Left forelimb (tissue), 1 donor: Measurements from ENCODE around the gene OR4L1.
"Not testable (repeated sequence)": the region's sequence is repeated elsewhere in the genome, so short reads cannot be mapped to it uniquely, and the experiment has no call there.

ENCODE experiments used
- DNase-seq: peaks from one replicate; pipeline ENCODE4 v3.0.0-alpha.2; 2018; ENCODE audit warnings: low spot score

The OR4L1 gene, protein sequence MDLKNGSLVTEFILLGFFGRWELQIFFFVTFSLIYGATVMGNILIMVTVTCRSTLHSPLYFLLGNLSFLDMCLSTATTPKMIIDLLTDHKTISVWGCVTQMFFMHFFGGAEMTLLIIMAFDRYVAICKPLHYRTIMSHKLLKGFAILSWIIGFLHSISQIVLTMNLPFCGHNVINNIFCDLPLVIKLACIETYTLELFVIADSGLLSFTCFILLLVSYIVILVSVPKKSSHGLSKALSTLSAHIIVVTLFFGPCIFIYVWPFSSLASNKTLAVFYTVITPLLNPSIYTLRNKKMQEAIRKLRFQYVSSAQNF

GRCh38 chr14:20059745-20060144, at the start of gene OR4L1:
OR4L1 (plus strand) TSS chr14:20060045; CDS start chr14:20060045, 0 bp downstream.
- no peak for DNase-seq

DNA sequence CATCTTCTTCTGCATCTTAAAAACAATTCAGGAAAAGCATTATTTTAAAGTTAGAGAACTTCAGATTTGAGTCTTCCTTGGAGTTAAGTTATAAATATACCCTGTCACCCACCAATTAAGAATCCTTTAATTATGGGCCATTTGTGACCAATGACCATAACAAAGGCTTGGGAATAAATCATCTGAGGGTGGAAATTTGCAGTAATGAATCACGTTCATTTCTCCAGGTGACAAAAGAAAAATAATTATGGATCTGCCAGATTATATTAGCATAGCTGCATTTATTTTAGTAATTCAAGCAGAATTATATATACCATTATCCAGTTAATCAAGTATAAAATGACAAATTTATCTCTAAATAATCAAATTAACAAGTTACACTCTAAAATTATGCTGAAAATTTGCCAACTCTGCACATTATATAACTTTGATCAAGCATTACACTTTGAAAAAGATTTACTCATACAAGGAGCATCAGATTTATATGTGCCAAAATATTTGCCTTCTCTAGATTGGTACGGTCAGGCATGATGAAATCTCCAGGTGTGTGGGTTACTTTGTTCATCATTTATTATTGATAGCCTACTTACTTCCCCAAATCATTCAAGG, 40.5 kb upstream of the OR4L1 start, which contains the start of gene OR4K14:
Gene OR4K14 (minus strand): TSS at position 51 of the 609 bp plus-strand sequence. CDS start 4,114 bp downstream, outside the sequence.
- no peak for DNase-seq

DNA sequence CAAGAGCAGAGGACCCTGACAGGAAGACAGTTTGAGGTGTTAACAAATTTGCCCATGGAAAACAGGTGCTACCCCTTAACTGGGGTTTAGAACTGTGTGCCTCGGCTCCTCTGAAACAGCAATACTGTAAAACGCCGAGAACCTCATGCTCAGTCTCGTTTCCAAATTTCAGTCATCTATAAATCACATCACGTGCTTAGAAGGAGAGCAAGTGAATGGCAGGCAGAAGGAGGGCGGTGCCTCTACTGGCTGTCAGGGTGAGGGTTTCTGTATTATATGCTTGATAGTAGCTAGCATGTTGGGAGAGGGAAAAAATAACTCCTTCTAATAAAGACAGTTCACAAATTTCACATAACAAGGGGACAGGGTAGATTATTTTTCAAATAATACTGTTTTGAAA, 28.8 kb upstream of the OR4L1 start:
- no peak for DNase-seq

GRCh38 chr14:20035449-20035848, 24.4 kb upstream of the OR4L1 start:
- DNase-seq: no peak

DNA sequence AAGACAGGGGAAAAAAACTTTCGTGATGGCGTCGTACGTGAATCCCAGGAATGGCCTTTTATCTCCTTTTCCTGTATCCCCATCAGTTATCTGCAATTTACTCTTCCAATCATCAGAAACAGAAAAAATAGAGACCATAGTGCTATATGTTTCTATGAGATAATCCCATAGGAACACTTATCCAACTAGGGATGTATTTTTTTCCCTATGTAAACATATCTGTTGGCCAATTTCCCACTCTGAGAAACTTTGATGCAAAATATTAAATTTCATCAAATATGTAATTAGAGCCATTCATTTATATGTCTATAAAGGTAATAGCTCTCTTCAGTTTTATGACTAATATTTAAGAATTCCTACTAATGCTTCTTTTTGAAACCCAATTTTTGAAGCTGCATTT, 23.9 kb upstream of the OR4L1 start, which contains the start of gene OR4K13:
Gene OR4K13 (minus strand): TSS at position 101 of the 400 bp plus-strand sequence. CDS start 1,280 bp downstream, outside the sequence.
- no peak for DNase-seq

DNA sequence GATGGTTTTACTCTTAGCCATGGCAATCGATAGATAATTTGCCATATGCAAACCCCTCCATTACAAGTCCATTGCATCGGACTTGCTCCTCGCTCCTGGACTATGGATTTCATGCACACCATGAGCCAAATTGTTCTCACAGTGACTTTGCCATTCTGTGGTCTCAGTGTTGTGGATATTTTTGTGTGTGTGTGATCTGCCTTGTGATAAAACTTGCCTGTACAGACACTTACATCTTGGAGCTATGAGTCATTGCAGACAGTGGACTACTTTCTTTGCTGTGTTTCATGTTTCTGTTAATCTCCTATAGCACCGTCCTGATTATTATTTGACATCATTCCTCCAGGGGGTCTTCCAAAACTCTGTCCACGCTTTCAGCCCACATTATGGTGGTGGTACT, 15.6 kb upstream of the OR4L1 start:
- DNase-seq: no peak

DNA sequence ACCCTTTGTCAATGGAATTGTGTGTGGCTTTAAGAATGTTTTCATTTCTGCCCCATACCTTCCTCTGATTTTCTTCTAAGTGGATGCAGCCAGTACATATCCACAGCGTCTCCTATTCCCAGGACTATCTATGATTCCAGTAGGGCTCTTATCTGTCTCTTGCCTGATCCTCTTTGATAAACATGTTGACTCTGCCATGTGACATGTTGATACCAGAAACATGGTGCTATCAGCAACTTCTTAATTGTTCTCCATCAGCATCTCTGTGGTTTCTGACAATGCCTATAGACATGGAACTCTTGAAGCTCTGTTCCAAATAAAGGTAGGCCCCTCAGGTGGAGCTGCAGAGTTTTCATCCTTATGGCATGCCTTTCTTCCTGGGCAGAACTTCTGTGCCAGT, 11.6 kb upstream of the OR4L1 start:
- DNase-seq: no peak

GRCh38 chr14:20092050-20092449, 32.2 kb downstream of the OR4L1 start:
- no peak for DNase-seq

GRCh38 chr14:20093442-20093841, 33.6 kb downstream of the OR4L1 start:
- DNase-seq: no peak

DNA sequence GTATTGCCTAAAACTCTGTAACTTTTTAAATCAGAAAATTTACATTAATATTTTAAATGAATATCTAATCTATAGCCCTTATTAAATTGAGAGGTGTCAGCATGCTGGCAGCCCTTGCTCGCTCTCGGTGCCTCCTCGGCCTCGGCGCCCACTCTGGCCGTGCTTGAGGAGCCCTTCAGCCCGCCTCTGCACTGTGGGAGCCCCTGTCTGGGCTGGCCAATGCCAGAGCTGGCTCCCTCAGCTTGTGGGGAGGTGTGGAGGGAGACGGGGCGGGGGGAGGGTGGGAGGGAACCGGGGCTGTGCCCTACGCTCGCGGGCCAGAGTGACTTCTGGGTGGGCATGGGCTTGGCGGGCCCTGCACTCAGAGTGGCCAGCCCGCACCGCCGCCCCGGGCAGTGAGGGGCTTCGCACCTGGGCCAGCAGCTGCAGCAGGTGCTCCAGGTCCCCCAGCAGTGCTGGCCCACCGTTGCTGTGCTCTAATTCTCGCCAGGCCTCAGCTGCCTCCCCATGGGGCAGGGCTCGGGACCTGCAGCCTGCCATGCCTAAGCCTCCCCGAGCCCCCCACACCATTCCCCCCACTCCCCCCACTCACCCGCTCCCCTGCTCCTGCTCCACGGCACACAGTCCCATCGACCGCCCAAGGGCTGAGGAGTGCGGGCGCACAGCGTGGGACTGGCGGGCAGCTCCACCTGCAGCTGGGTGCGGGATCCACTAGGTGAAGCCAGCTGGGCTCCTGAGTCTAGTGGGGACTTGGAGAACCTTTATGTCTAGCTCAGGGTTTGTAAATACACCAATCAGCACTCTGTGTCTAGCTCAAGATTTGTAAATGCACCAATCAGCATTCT, 39.3 kb downstream of the OR4L1 start:
- DNase-seq: not testable (repeated sequence)

DNA sequence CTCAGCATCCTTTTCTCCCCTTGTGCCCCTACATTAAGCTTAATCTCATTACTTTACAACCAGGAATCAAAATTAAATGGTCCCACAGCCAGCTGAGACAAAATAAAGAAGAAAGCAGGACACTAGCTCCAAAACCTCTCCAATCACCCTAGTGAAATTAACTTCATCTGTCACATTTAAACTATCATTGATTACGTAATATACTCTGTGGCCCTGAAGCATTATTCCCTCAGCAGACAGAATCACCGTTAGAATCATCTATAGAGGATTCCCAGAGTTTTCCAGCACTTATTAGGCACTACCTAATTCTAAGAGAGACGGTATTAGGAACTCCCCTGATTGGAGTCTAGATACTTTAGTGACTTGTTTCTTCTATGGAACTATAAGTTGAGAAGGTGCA, 50.6 kb downstream of the OR4L1 start, which contains the start of gene OR4K17:
Gene OR4K17 (plus strand): TSS at position 302 of the 400 bp plus-strand sequence. CDS start 6,761 bp downstream, outside the sequence.
- no peak for DNase-seq
